SK-N-SH (cell line): ENCODE measurements around the gene TIMP2. TPM values are rescaled to one million over a fixed set of nuclear protein-coding genes. Genes with fewer than 3 reads are reported as not detected.

Source experiments
- CTCF ChIA-PET: fragments of 300-600, 350-600 bp; formaldehyde crosslinking; extraction: SDS; loops from one replicate; lab custom pipeline; 2021; lab: Yijun Ruan, JAX
- POLR2A ChIA-PET: fragments of 350-600 bp; sonication (Branson Sonifier 250); formaldehyde crosslinking; extraction: SDS; loops from one replicate; lab custom pipeline; 2020; ENCODE audit warnings: antibody characterized with exemption, inconsistent platforms; lab: Yijun Ruan, JAX
- DNase-seq: peaks from one replicate; pipeline ENCODE4 v3.0.0; 2012
- H2AFZ ChIP-seq: fragments of 200-600 bp; sonication (generic); 2 replicates; pipeline ENCODE4 v1.8.1; 2016; ENCODE audit warnings: antibody characterized with exemption, mild to moderate bottlenecking, low read depth
- H3F3A ChIP-seq: fragments of 200-600 bp; sonication (generic); replicated peaks from 2 replicates; pipeline ENCODE3; 2016; ENCODE audit warnings: antibody characterized with exemption, mild to moderate bottlenecking; ENCODE audit not compliant: insufficient read depth
- H3K27ac ChIP-seq, 2 experiments: fragments of 200-500 bp in 1 of 2; fragments of 200-600 bp in 1 of 2; sonication (Bioruptor generic) in 1 of 2; sonication (generic), shearing (Covaris generic) in 1 of 2; 2 replicates each; pipeline versions ENCODE4 v1.5.1 to v1.6.1; 2014 to 2016; ENCODE audit warnings: low read depth in 2 of 2, inconsistent platforms in 1 of 2, low read length in 1 of 2, mild to moderate bottlenecking in 1 of 2, mixed read lengths in 1 of 2
- H3K27me3 ChIP-seq: fragments of 200-600 bp; sonication (generic), shearing (Covaris generic); 2 replicates; pipeline ENCODE4 v1.6.1; 2016; ENCODE audit warnings: mixed run types; ENCODE audit not compliant: insufficient read depth
- H3K36me3 ChIP-seq, 2 experiments: fragments of 200-500 bp in 1 of 2; fragments of 200-600 bp in 1 of 2; sonication (Bioruptor generic) in 1 of 2; sonication (generic) in 1 of 2; replicated peaks in 1 of 2; 2 replicates each; pipeline versions ENCODE3 to v1.5.1; 2014 to 2016; ENCODE audit warnings: low read length in 1 of 2, mild to moderate bottlenecking in 1 of 2; ENCODE audit not compliant: insufficient read depth in 2 of 2, control insufficient read depth in 1 of 2
- H3K4me1 ChIP-seq, 2 experiments: fragments of 200-500 bp in 1 of 2; fragments of 200-600 bp in 1 of 2; sonication (Bioruptor generic) in 1 of 2; sonication (generic), shearing (Covaris generic) in 1 of 2; 2 replicates each; pipeline versions ENCODE4 v1.5.1 to v1.6.1; 2014 to 2016; ENCODE audit warnings: low read depth in 1 of 2, low read length in 1 of 2, mixed run types in 1 of 2; ENCODE audit not compliant: insufficient read depth in 2 of 2, control insufficient read depth in 1 of 2
- H3K4me2 ChIP-seq: fragments of 200-600 bp; sonication (generic), shearing (Covaris generic); 2 replicates; pipeline ENCODE4 v1.6.1; 2017; ENCODE audit warnings: mixed run types
- H3K4me3 ChIP-seq, 2 experiments: fragments of 200-500 bp in 1 of 2; fragments of 200-600 bp in 1 of 2; sonication (Bioruptor generic) in 1 of 2; sonication (generic), shearing (Covaris generic) in 1 of 2; 2 replicates each; pipeline versions ENCODE4 v1.5.1 to v1.8.1; 2014 to 2016; ENCODE audit warnings: low read depth in 2 of 2, inconsistent platforms in 1 of 2, low read length in 1 of 2, mild to moderate bottlenecking in 1 of 2, mixed read lengths in 1 of 2, moderate library complexity in 1 of 2
- H3K79me2 ChIP-seq: fragments of 200-600 bp; sonication (generic); 2 replicates; pipeline ENCODE4 v1.8.1; 2017; ENCODE audit warnings: mild to moderate bottlenecking; ENCODE audit not compliant: insufficient read depth
- H3K9ac ChIP-seq: fragments of 200-600 bp; sonication (generic); 2 replicates; pipeline ENCODE4 v1.6.1; 2017; ENCODE audit warnings: mixed run types
- H3K9me2 ChIP-seq: fragments of 200-600 bp; sonication (generic); 2 replicates; pipeline ENCODE4 v1.6.1; 2017; ENCODE audit warnings: mixed run types
- H3K9me3 ChIP-seq: fragments of 200-600 bp; sonication (generic); 2 replicates; pipeline ENCODE4 v1.6.1; 2017; ENCODE audit warnings: mixed run types, mild to moderate bottlenecking, moderate library complexity
- H4K20me1 ChIP-seq: fragments of 200-600 bp; sonication (generic); 2 replicates; pipeline ENCODE4 v1.6.1; 2017; ENCODE audit warnings: mild to moderate bottlenecking, mixed run types; ENCODE audit not compliant: insufficient read depth
- ELF1 ChIP-seq: IDR thresholded peaks from 2 replicates; pipeline ENCODE4 v1.4.0; 2012
- EP300 ChIP-seq, 2 experiments: IDR thresholded peaks; 2 replicates each; pipeline versions ENCODE4 v1.4.0 to v1.6.1; 2012; ENCODE audit warnings: borderline replicate concordance in 1 of 2, low read depth in 1 of 2, low read length in 1 of 2
- EZH2phosphoT487 ChIP-seq: fragments of 200-600 bp; sonication (generic); IDR thresholded peaks from 2 replicates; pipeline ENCODE4 v1.6.1; 2017; ENCODE audit warnings: low read depth, mixed run types, mild to moderate bottlenecking, antibody characterized with exemption, moderate library complexity, borderline replicate concordance
- GATA2 ChIP-seq: sonication (generic); formaldehyde crosslinking; IDR thresholded peaks from 2 replicates; pipeline ENCODE4 v1.5.0; 2020; ENCODE audit warnings: mild to moderate bottlenecking, missing genetic modification reagents
- MAX ChIP-seq: IDR thresholded peaks from 2 replicates; pipeline ENCODE4 v1.4.0; 2012; ENCODE audit warnings: low read depth
- MEF2A ChIP-seq: IDR thresholded peaks from 2 replicates; pipeline ENCODE4 v1.4.0; 2012; ENCODE audit warnings: low read depth, borderline replicate concordance
- MXI1 ChIP-seq: IDR thresholded peaks from 2 replicates; pipeline ENCODE4 v1.6.1; 2012; ENCODE audit warnings: mild to moderate bottlenecking, low read depth, low read length, improper control_type of control experiment
- NFIC ChIP-seq: IDR thresholded peaks from 2 replicates; pipeline ENCODE4 v1.4.0; 2012; ENCODE audit warnings: borderline replicate concordance
- PBX3 ChIP-seq: IDR thresholded peaks from 2 replicates; pipeline ENCODE4; 2012
- POLR2AphosphoS5 ChIP-seq: IDR thresholded peaks from 2 replicates; pipeline ENCODE4 v1.6.1; 2012; ENCODE audit warnings: low read depth, low read length
- RAD21 ChIP-seq: IDR thresholded peaks from 2 replicates; pipeline ENCODE4 v1.6.1; 2012; ENCODE audit warnings: mild to moderate bottlenecking, low read length
- RCOR1 ChIP-seq: fragments of 150-350 bp; IDR thresholded peaks from 2 replicates; pipeline ENCODE4 v1.6.1; 2017; ENCODE audit warnings: antibody characterized with exemption, low read length
- RFX5 ChIP-seq: IDR thresholded peaks from 2 replicates; pipeline ENCODE4 v1.6.1; 2012; ENCODE audit warnings: mild to moderate bottlenecking, improper control_type of control experiment, low read length
- RXRA ChIP-seq: IDR thresholded peaks from 2 replicates; pipeline ENCODE4 v1.4.0; 2012; ENCODE audit warnings: low read depth, mild to moderate bottlenecking, borderline replicate concordance
- SIN3A ChIP-seq: IDR thresholded peaks from 2 replicates; pipeline ENCODE4 v1.6.1; 2012; ENCODE audit warnings: low read depth, mild to moderate bottlenecking, low read length, moderate library complexity, borderline replicate concordance
- TAF1 ChIP-seq: IDR thresholded peaks from 2 replicates; pipeline ENCODE4 v1.6.1; 2012; ENCODE audit warnings: low read depth, mild to moderate bottlenecking, low read length, moderate library complexity, borderline replicate concordance
- TEAD4 ChIP-seq: IDR thresholded peaks from 2 replicates; pipeline ENCODE4 v1.4.0; 2012; ENCODE audit warnings: mild to moderate bottlenecking, borderline replicate concordance; ENCODE audit not compliant: insufficient read depth
- USF1 ChIP-seq: IDR thresholded peaks from 2 replicates; pipeline ENCODE4 v1.4.0; 2012; ENCODE audit warnings: low read depth, borderline replicate concordance
- USF2 ChIP-seq: fragments of 150-350 bp; IDR thresholded peaks from 2 replicates; pipeline ENCODE4 v1.6.1; 2017; ENCODE audit warnings: antibody characterized with exemption, low read length, low read depth, borderline replicate concordance
- YY1 ChIP-seq: IDR thresholded peaks from 2 replicates; pipeline ENCODE4 v1.4.0; 2012; ENCODE audit warnings: low read depth, mild to moderate bottlenecking
- ZBTB33 ChIP-seq: IDR thresholded peaks from 2 replicates; pipeline ENCODE4 v1.4.0; 2012; ENCODE audit warnings: low read depth, borderline replicate concordance
- WGBS: methylation state at CpG from one replicate; pipeline ENCODE4 v1.1.6; 2017; ENCODE audit warnings: low lambda C conversion rate; 5-methylcytosine and 5-hydroxymethylcytosine counted together
- polyA plus RNA-seq, 3 experiments: library from polyadenylated mRNA; depleted of rRNA; stranded (reverse); fragments of >200 nt; gene quantifications; 2 replicates each; pipeline ENCODE4 v1.2.3, GENCODE V29; 2012

Gene TIMP2
- polyA plus RNA-seq, 1 of the 3 experiments (the other 2 are of a cell fraction), result 441 TPM

- no peak overlapping the region for H3K9ac ChIP-seq
- ChIA-PET CTCF (interaction anchor here (1.0 to 17.6 kb wide), 6 partner anchors 10 to 358 kb away, joined by 3 to 458 read pairs (median 12); partner anchors contain the start of gene LGALS3BP), POLR2A (no interaction called here)
- TF ChIP-seq TEAD4 (no peak), GATA2 (no peak), USF2 (no peak), POLR2AphosphoS5 (no peak), MAX (no peak), NFIC (no peak), ZBTB33 (no peak)
- 97% methylated on average over 25 of the region's 25 CpGs for WGBS
- H3K79me2 ChIP-seq, result peaks cover 31% of the 10 kb centered on the region
- no peaks in the 10 kb centered on the region for H4K20me1 ChIP-seq
- H3K9me2 ChIP-seq, result no peaks in the 10 kb centered on the region
- no peak overlapping the region for H2AFZ ChIP-seq
- H3F3A ChIP-seq, result peaks cover 34% of the 10 kb centered on the region
- H3K4me2 ChIP-seq, result no peak overlapping the region
- no peak for DNase-seq
- H3K9me3 ChIP-seq, result no peaks in the 10 kb centered on the region
- no peaks in the 10 kb centered on the region for H3K27me3 ChIP-seq
- no peak overlapping the region for H3K4me3 ChIP-seq
- H3K27ac ChIP-seq, result no peak overlapping the region
- H3K4me1 ChIP-seq, result no peaks in the 10 kb centered on the region
- H3K36me3 ChIP-seq, result peaks cover 45 to 62% of the 10 kb centered on the region in 2 experiments
These were observed 69.5 kb downstream of the TIMP2 start for GRCh38 chr17:78855561-78856165.

GRCh38 chr17:78854508-78854907, 70.7 kb downstream of the TIMP2 start:
- Histone ChIP-seq H3K4me3 (no peak overlapping the region), H3K4me2 (no peak overlapping the region), H3K27me3 (no peaks in the 10 kb centered on the region), H2AFZ (no peak overlapping the region), H3K36me3 (peaks cover 45 to 56% of the 10 kb centered on the region in 2 experiments)
- CTCF ChIA-PET, result interaction anchor here (0.6 to 17.6 kb wide), 7 partner anchors 11 to 357 kb away, joined by 3 to 458 read pairs (median 5); partner anchors contain the start of gene LGALS3BP
- POLR2A ChIA-PET, result no interaction called here
- TF ChIP-seq MAX (no peak), YY1 (no peak), MXI1 (no peak), ELF1 (no peak), RCOR1 (no peak), EZH2phosphoT487 (no peak), NFIC (no peak), RAD21 (no peak), RXRA (no peak), USF2 (no peak), TAF1 (no peak), SIN3A (no peak), MEF2A (no peak), EP300 (IDR thresholded peaks at IDR 0.05; ENCODE audit: borderline replicate concordance in 1 of 2, low read depth in 1 of 2, low read length in 1 of 2) (no peak), TEAD4 (no peak), PBX3 (no peak), USF1 (no peak), RFX5 (no peak)
- TF ChIP-seq, all 33 proteins: peak for 0
- Histone ChIP-seq H3K9me3 (no peaks in the 10 kb centered on the region), H4K20me1 (no peaks in the 10 kb centered on the region), H3K9ac (no peak overlapping the region), H3K79me2 (peaks cover 20% of the 10 kb centered on the region), H3K9me2 (no peaks in the 10 kb centered on the region), H3K27ac (no peak overlapping the region), H3F3A (peaks cover 40% of the 10 kb centered on the region), H3K4me1 (no peaks in the 10 kb centered on the region)
- DNase-seq, result no peak
- whole genome bisulfite sequencing, result 96% methylated on average over 9 of the region's 9 CpGs
